Hepatocyte (in vitro differentiated cells): Measurements from ENCODE around the gene UBQLN1.

Experiments
- CTCF ChIP-seq: fragments of 200-600 bp; sonication (generic); IDR thresholded peaks from 2 replicates; pipeline ENCODE4 v1.5.1; 2016; ENCODE audit warnings: antibody characterized with exemption, mild to moderate bottlenecking; ENCODE audit not compliant: poor library complexity
- EZH2 ChIP-seq: fragments of 200-600 bp; sonication (generic); IDR thresholded peaks from 2 replicates; pipeline ENCODE4 v1.6.1; 2016; ENCODE audit warnings: antibody characterized with exemption, mild to moderate bottlenecking, borderline replicate concordance

DNA sequence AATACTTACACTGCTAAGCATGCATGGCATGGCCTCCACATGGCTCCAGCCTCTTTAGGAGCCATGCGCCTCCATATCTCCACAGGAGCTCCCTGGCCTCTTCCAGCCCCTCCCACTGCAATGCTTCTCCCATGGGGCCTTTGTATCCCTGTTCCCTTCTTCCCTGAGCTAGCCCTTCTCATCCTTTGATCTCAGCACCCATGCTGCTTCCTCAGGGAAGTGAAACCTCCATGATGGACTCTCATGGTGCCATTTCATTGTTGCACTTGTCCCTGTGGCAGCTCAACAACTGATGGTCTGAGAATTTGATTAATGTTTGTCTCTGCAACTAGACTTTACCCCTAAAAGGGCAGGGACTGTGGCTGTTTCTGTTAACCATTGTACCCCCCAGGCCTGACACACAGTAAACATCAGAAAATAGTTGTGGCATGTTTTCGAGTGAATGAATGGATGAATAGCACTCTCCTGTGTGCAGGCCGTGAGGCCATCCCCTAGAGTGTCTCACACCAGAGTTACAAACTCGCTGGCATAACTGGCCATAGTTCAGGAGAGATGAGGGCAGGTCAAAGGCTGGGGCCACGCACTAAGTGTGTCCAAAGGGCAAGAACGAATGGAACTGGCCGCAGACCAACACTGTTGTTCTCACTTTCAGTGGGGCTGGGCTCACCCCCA, 78.2 kb downstream of the UBQLN1 start:
- TF ChIP-seq CTCF: no peak
- TF ChIP-seq EZH2: no peak
